Subcutaneous adipose tissue (tissue), 4 donors: ENCODE data around the gene MPZL3. TPM values are rescaled to one million over a fixed set of nuclear protein-coding genes. Genes with fewer than 3 reads are reported as not detected.

Experiments used
- CTCF ChIP-seq: fragments of 450-650 bp; IDR thresholded peaks from one replicate; pipeline ENCODE4 v1.5.1; 2016; ENCODE audit warnings: low read depth, mild to moderate bottlenecking, control low read depth, antibody characterized with exemption, moderate library complexity
- total RNA-seq, 4 donors: library from RNA; depleted of rRNA; stranded (reverse); fragments of >200 nt; gene quantifications; one replicate each; pipeline ENCODE4 v1.1.0, GENCODE V29; 2016

The MPZL3 gene
- total RNA-seq, 4 donors from 2014 or later, result 1.1 to 3.7 (median 2.0) TPM

GRCh38 chr11:118202599-118203422, 49.4 kb downstream of the MPZL3 start:
- TF ChIP-seq CTCF, result no peak

DNA sequence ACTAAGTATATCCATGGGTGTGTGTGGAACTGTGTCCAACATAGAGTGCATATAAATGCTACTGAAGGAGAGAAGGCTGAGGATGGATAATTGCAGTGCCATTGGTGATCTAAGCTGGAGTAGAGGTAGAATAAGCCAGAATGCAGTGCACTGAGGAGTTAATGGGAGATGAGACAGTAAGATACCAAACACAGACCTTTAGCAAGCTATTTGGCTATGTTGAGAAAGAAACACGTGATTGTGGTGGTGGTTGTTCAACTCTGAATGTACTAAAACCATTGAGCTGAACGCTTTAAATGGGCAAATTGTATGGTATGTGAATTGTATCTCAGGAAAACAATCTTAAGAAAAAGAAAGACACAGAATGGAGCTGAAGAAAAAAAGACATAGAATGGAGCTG, 50.2 kb downstream of the MPZL3 start:
- no peak for TF ChIP-seq CTCF

GRCh38 chr11:118200901-118201680, 51.1 kb downstream of the MPZL3 start:
- TF ChIP-seq CTCF, result no peak

- TF ChIP-seq CTCF, result no peak
Observed at GRCh38 chr11:118200497-118200896, 51.7 kb downstream of the MPZL3 start.

GRCh38 chr11:118199135-118199534, 53.0 kb downstream of the MPZL3 start:
- TF ChIP-seq CTCF, result no peak

DNA sequence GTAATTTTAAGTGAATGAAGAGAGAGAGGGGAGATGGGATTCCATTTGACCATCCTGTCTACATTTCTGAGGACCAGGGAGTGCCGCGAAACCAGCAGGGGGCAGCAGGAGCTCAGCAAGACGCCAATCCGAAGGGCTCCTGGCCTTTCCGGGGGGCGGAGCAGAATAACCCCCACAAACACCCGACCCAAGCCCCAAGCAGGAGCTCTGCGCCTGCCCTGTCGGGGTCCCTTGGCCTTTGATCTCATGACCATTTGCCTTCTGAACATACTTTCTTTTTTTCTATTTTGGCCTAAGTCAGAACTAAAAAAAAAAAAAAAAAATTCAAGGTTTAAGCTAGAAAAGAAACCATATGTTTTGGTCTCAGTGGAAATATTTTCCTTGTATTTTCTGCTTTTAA, 53.8 kb downstream of the MPZL3 start:
- TF ChIP-seq CTCF, result no peak
